ENCODE measurements around the gene OCIAD1. TPM values are rescaled to one million over a fixed set of nuclear protein-coding genes. Genes with fewer than 3 reads are reported as not detected.

Gene OCIAD1
- polyA plus RNA-seq, 3 donors, result 112 to 145 (median 139) TPM

DNA sequence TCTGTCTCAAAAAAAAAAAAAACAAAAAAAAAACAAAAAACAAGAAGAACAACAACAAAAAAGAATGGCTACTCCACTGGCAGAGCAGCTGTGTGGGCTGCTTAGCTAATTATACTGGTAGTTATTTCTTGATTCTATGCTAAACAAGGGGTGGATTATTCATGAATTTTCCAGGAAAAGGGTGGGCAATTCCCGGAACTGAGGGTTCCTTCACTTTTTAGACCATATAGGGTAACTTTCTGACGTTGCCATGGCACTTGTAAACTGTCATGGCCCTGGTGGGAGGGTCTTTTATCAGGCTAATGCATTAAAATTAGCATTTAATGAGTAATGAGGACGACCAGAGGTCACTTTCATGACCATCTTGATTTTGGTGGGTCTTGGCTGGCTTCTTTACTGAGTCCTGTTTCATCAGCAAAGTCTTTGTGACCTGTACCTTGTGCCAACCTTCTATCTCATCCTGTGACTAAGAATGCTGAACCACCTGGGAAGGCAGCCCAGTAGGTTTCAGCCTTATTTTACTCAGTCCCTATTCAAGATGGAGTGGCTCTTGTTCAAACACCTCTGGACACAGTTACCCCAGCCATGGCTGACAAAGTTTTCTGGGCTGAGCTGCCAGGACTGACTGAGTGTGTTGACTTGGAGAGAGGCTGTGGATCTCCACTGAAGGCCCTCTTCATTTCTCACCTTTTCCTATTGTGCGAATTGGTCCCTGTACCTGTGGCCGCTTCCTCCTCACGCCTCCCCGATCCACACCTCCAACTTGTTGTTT lies 77.0 kb downstream of the OCIAD1 start:
- no peak overlapping the region for H3K27ac ChIP-seq (ENCODE audit: low read depth in 1 of 2, low read length in 2 of 2)
- H3K36me3 ChIP-seq (replicated peaks in 1 of 2; ENCODE audit: control insufficient read depth in 1 of 2, insufficient read depth in 2 of 2, low read length in 2 of 2), result no peaks in the 10 kb centered on the region
- Mint-ChIP-seq H3K4me3 (no peak overlapping the region), H3K27me3 (ENCODE audit: low read depth in 3 of 3) (peaks cover 4 to 9% (median 6%) of the 10 kb centered on the region in 3 donors), H3K36me3 (peaks cover 0 to 2% of the 10 kb centered on the region in 2 donors), H3K27ac (no peak overlapping the region), H3K9me3 (peaks cover 0 to 9% (median 3%) of the 10 kb centered on the region in 7 donors), H3K4me1 (peaks cover 12% of the 10 kb centered on the region)
- H2AFZ ChIP-seq (ENCODE audit: insufficient read depth, low read depth, low read length, poor library complexity, severe bottlenecking), result no peak overlapping the region
- TF ChIP-seq, protein P1, sequence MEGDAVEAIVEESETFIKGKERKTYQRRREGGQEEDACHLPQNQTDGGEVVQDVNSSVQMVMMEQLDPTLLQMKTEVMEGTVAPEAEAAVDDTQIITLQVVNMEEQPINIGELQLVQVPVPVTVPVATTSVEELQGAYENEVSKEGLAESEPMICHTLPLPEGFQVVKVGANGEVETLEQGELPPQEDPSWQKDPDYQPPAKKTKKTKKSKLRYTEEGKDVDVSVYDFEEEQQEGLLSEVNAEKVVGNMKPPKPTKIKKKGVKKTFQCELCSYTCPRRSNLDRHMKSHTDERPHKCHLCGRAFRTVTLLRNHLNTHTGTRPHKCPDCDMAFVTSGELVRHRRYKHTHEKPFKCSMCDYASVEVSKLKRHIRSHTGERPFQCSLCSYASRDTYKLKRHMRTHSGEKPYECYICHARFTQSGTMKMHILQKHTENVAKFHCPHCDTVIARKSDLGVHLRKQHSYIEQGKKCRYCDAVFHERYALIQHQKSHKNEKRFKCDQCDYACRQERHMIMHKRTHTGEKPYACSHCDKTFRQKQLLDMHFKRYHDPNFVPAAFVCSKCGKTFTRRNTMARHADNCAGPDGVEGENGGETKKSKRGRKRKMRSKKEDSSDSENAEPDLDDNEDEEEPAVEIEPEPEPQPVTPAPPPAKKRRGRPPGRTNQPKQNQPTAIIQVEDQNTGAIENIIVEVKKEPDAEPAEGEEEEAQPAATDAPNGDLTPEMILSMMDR (IDR thresholded peaks at IDR 0.05), result no peak
- H4K20me1 ChIP-seq (ENCODE audit: insufficient read depth, low read length), result no peaks in the 10 kb centered on the region
- intact Hi-C loops (cut with micrococcal nuclease), result no loop called here
- 93% methylated on average over 6 of the region's 7 CpGs for WGBS (ENCODE audit: insufficient coverage)
- H3K27me3 ChIP-seq (ENCODE audit: control insufficient read depth in 2 of 2, insufficient read depth in 2 of 2, low read length in 2 of 2), result peaks cover 0 to 3% of the 10 kb centered on the region in 2 donors
- DNase-seq, result no peak
- H3K79me2 ChIP-seq (ENCODE audit: insufficient read depth, low read length), result no peaks in the 10 kb centered on the region
- H3K4me2 ChIP-seq (replicated peaks; ENCODE audit: extremely low read depth, low read length, poor library complexity, severe bottlenecking), result no peak overlapping the region
- H3K9me3 ChIP-seq (replicated peaks in 1 of 2; ENCODE audit: control insufficient read depth in 1 of 2, insufficient read depth in 1 of 2, low read length in 2 of 2), result peaks cover 0 to 2% of the 10 kb centered on the region in 2 donors
- no peak overlapping the region for H3K9ac ChIP-seq (ENCODE audit: insufficient read depth, low read length, poor library complexity, severe bottlenecking)
- H3K4me1 ChIP-seq (ENCODE audit: control insufficient read depth in 1 of 2, insufficient read depth in 2 of 2, low read length in 2 of 2), result peaks cover 6 to 9% of the 10 kb centered on the region in 2 donors
- no peak overlapping the region for H3K4me3 ChIP-seq (replicated peaks in 1 of 3; ENCODE audit: low read depth in 2 of 3, low read length in 3 of 3)

DNA sequence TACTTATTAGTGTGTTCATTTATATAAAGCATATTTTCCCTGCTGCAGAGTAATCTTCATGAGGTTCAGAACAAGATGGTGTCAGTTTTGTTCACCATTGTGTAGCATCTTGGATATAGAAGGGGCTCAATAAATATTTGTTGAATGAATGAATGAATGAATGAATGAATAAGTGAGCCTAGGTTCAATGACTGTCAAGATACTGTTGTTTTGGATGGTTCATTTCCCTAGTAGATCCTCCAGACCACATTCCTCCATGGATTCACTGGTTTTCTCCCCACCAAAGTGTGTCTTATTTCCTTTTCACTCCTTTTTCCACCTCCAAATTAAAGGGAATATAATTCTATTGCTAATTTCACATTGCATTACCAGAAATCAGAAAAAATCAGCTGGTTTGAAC lies 77.8 kb downstream of the OCIAD1 start:
- Histone ChIP-seq H3K4me2 (replicated peaks; ENCODE audit: extremely low read depth, low read length, poor library complexity, severe bottlenecking) (no peak overlapping the region), H3K36me3 (replicated peaks in 1 of 2; ENCODE audit: control insufficient read depth in 1 of 2, insufficient read depth in 2 of 2, low read length in 2 of 2) (no peaks in the 10 kb centered on the region), H3K27ac (ENCODE audit: low read depth in 1 of 2, low read length in 2 of 2) (no peak overlapping the region), H3K9me3 (replicated peaks in 1 of 2; ENCODE audit: control insufficient read depth in 1 of 2, insufficient read depth in 1 of 2, low read length in 2 of 2) (peaks cover 0 to 2% of the 10 kb centered on the region in 2 donors), H3K4me3 (replicated peaks in 1 of 3; ENCODE audit: low read depth in 2 of 3, low read length in 3 of 3) (no peak overlapping the region), H2AFZ (ENCODE audit: insufficient read depth, low read depth, low read length, poor library complexity, severe bottlenecking) (no peak overlapping the region), H4K20me1 (ENCODE audit: insufficient read depth, low read length) (no peaks in the 10 kb centered on the region), H3K27me3 (ENCODE audit: control insufficient read depth in 2 of 2, insufficient read depth in 2 of 2, low read length in 2 of 2) (peaks cover 0 to 3% of the 10 kb centered on the region in 2 donors), H3K4me1 (ENCODE audit: control insufficient read depth in 1 of 2, insufficient read depth in 2 of 2, low read length in 2 of 2) (peaks cover 6 to 9% of the 10 kb centered on the region in 2 donors), H3K9ac (ENCODE audit: insufficient read depth, low read length, poor library complexity, severe bottlenecking) (no peak overlapping the region), H3K79me2 (ENCODE audit: insufficient read depth, low read length) (no peaks in the 10 kb centered on the region)
- H3K27ac Mint-ChIP-seq, result no peak overlapping the region
- TF ChIP-seq, protein P1 (IDR thresholded peaks at IDR 0.05), result no peak
- H3K36me3 Mint-ChIP-seq, result peaks cover 0 to 2% of the 10 kb centered on the region in 2 donors
- DNase-seq, result no peak
- peaks cover 0 to 9% (median 3%) of the 10 kb centered on the region in 7 donors for H3K9me3 Mint-ChIP-seq
- no peak overlapping the region for H3K4me3 Mint-ChIP-seq
- peaks cover 12% of the 10 kb centered on the region for H3K4me1 Mint-ChIP-seq
- H3K27me3 Mint-ChIP-seq (ENCODE audit: low read depth in 3 of 3), result peaks cover 4 to 9% (median 6%) of the 10 kb centered on the region in 3 donors
- intact Hi-C loops (cut with micrococcal nuclease), result no loop called here
